CD4-positive, alpha-beta T cell treated with Interleukin-15 for 4 hours (primary cell): ENCODE results near the gene COL4A6.

Source experiments
- DNase-seq: peaks from one replicate; pipeline ENCODE4 v3.0.0-alpha.2; 2020; ENCODE audit warnings: low spot score

COL4A6 gene

DNA sequence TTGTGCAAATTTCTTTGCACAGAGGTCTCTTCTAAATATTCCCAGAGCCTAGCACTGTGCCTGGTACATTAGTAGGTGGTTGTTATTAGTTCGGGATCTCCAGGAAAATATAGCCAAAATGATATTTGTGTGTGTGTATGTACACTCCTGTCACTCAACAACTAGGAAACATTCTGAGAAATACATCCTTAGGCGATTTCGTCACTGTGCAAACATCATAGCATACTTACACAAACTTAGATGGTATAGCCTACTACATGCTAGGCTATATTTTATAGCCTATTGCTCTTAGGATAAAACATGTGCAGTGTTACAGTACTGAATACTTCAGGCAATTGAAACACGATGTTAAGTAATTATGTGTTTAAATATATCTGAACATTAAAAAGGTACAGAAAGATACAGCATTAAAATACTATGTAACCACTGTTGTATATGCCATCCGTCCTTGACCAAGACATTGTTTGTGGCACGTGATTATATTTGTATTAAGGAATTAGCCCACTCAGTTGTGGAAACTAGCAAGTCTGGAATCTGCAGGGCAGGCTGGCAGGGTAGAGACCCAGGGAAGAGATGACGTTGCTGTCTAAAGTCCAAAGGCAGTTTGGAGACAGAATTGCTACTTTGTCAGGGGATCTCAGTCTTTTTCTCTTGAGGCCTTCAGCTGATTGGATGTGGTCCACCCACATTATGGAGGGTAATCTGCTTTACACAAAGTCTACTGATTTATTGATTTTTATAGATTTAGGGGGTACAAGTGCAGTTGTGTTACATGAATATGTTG is 106.9 kb downstream of the COL4A6 start:
- DNase-seq: no peak

DNA sequence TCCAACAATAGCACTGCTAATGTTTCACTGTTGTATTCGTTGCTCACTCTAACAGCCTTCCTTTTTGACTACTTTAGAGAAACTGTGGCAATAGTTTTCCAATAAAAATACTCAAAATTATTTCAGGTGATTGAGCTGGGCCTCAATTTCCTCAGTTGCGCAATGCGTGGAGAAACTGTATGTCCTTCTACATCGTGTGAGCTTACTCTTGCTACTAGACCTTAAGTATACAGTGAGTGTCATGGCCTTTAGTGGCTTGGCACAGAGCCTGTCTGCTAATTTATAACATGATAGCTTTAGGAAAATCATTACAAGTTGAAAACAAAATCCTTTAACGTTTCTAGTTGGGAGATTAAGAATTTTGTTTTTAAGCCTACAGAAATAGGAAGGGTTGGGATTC is 114.5 kb downstream of the COL4A6 start:
- no peak for DNase-seq

DNA sequence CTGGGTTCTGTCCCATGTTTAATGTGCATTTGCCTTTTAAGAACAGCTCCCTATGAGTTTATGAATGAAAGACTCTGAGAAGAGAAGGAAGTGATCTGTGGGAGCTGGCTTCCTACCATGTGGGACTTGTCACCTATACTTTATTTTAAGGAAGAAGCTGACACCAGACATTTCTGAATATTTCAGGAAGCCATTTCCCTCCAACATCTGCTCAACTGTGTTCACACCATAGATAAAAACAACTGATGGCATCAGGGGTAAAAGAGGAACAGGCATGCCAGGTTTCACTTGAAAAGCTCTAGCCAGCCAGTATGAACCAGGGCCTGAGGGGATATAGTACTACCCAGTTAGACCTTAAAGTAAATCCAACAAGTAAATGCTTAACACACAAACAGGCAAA is 116.0 kb downstream of the COL4A6 start:
- DNase-seq: no peak

DNA sequence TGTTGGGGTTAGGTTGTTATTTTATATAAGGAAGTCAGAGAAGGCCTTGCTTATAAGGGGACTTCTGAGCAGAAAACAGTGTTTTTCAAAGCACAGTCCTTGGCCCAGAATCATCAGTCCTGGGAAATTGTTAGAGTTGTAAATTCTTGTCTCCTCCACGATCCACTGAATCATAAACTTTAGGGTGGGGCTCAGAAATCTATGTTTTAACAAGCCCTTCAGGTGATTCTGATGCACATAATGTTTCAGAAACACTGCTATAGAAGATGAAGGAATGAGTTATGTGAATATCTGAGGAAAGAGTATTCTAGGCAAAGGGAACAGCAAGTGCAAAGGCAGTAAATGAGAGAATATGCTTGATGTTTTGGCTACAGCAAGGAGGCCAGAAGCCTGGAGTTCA is 121.8 kb downstream of the COL4A6 start:
- DNase-seq: no peak

DNA sequence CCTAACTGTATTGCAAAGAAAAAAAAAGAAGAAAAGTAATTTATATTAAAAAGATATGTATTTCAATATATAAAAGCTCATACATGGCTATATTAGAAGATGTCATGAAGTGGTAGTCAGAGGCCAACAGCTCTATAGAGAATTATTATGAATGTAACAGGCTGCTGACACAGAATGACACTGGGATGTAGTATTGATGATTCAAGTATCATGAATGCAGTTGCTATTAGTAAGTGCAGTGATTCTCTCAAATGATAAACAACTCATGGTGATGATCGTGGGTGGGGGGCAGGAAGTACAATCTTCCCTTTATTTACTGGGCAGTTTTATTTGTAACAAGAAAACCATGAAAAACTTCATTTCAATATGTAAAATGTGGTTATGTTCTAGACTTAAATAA is 124.6 kb downstream of the COL4A6 start:
- no peak for DNase-seq

- no peak for DNase-seq
Observed at GRCh38 chrX:108312957-108313356, 125.3 kb downstream of the COL4A6 start.

DNA sequence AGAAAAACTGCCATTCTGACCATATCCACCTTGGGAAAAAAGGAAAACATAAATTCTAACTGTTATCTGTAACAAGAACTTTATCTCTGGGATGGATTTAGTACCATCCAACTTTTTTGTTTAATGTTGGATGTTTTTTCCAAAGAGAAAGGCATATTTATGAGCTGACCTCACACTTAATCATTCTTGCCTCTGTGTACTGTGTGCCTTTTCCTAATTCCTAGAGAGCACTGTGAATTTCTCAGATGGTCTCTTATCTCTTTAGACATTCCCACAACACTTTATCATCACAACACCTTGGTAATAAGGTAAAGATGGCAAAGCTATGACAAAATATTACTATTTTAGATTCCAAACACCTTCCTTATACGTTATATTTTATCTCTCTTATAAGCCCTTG is 126.2 kb downstream of the COL4A6 start:
- no peak for DNase-seq

- DNase-seq: no peak
Observed at GRCh38 chrX:108310506-108310905, 127.7 kb downstream of the COL4A6 start.

- DNase-seq: no peak
Observed at GRCh38 chrX:108309144-108309543, 129.1 kb downstream of the COL4A6 start.

- DNase-seq: no peak
Observed at GRCh38 chrX:108307132-108308085, 130.8 kb downstream of the COL4A6 start.

- no peak for DNase-seq
Observed at GRCh38 chrX:108306086-108306485, 132.1 kb downstream of the COL4A6 start.

DNA sequence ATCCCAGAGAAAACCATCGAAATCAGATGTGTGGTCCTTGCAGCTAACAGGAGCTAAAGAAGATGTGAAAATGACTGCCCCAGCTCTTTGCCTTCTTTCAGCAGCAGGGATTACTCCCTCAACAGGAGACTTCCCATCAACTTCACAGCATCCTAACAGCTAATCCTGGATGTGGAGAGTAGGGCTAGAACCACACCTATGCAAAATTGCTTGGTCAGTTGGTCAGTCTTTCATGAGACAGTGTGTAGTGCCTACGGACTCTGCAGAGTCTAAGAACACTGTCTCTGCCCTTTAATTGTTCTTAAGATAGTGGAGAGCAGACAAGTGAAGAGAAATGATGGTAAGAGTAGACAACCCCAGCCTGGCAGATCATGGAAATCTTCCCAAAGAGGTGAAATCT is 133.5 kb downstream of the COL4A6 start:
- DNase-seq: no peak

- no peak for DNase-seq
Observed at GRCh38 chrX:108304210-108304609, 134.0 kb downstream of the COL4A6 start.

GRCh38 chrX:108303682-108304081 is 134.5 kb downstream of the COL4A6 start:
- no peak for DNase-seq

GRCh38 chrX:108299704-108300103 is 138.5 kb downstream of the COL4A6 start:
- DNase-seq: no peak

DNA sequence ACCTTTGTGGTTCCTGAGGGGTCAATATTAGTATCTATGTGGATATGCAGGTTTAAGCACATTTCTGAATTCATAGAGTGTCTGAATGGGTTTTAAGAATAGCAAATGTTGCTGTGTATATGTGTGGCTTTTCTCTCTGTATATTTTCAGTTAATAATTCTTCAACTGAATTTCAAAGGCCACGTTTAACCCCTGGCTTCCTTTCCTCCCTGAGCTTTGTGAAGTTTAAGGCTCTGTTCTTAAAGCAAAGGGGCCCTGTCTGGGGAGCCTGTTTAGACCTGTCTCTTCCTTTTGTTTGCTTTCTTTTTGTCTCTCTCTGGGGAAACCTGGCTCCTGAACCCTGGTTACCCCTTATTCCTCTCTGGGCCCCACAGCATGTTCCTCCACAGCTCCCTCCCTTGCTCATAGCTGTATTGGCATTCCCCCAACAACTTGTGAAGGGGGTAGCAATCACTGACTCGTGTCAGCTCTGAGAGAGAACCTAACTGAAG is 139.1 kb downstream of the COL4A6 start:
- DNase-seq: no peak

- no peak for DNase-seq
Observed at GRCh38 chrX:108298165-108298602, 140.0 kb downstream of the COL4A6 start.

GRCh38 chrX:108297290-108297689 is 140.9 kb downstream of the COL4A6 start:
- DNase-seq: no peak

GRCh38 chrX:108292053-108292452 is 146.2 kb downstream of the COL4A6 start:
- DNase-seq: no peak

DNA sequence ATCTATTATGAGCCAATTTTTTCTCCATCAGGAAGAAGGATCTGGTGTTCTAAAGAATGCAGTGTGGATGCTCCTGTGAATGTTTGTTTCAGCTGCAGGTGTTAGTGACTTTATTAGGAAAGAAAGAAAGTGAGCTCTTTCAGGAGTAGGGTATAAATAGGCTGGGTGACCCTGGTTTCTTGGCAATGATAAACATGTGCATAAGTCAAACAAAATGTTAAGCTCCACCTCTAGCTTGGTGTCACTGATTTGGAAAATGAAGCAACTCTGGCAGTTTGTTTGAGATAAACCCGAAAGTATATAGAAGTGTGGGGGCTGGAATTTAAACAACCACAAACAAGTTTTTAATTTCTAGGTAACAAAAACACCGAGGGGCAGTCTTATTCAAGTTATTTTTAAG is 152.3 kb downstream of the COL4A6 start:
- no peak for DNase-seq

GRCh38 chrX:108285356-108285755 is 152.9 kb downstream of the COL4A6 start:
- DNase-seq: no peak

DNA sequence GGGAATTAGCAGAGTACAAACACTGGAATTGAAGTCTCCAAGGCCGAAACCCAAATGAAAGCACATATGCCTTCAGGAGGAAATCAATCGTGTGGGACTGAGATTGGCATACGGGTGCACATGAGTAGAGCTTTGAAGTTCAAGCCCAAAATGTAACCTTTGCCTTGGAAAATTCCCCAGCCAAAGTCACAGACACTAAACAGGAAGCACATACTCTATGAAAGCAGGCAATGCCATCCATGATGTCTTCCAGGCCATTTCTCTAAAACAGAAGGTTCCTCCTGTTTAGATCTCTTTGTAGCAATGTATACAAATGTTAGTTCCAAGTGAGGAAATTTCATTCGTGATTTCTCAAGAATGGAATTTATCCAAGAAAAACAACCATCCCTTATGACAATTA is 162.5 kb downstream of the COL4A6 start:
- DNase-seq: no peak

DNA sequence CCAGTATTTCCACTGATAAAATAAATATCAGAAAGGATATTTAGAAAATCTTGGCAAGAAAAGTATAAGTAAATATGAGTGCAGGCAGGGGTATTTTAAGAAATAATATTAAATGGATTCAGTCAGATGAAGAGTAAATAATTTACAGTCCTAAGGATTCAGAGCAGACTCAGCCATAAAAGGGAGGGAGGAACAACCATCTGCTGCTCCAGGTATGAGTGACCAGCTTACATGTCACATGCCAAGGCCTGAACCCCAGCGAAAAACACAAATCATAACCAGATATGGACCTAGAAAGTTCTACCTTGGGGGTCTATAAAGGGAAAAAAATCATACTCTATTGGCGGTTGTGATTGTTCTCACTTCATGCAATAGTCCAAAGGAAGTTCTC is 166.8 kb downstream of the COL4A6 start:
- DNase-seq: no peak
